Fibroblast of mammary gland (primary cell): ENCODE results near the gene ILK.
A peak's percentile ranks its signal among the peaks of the same experiment; 100 is the strongest.

ENCODE experiments used
- DNase-seq: peaks from one replicate; pipeline ENCODE4 v3.0.0-alpha.2; 2010; ENCODE audit warnings: low read depth
- H3K4me3 ChIP-seq: 2 replicates; pipeline ENCODE4 v1.5.1; 2011; ENCODE audit warnings: low read depth, mild to moderate bottlenecking, low read length, moderate library complexity; ENCODE audit not compliant: control insufficient read depth
- TF ChIP-seq, protein P1 (sequence below): conservative IDR thresholded peaks from 2 replicates; pipeline ENCODE4 v1.5.1; 2011; ENCODE audit warnings: low read depth, low read length, inconsistent platforms; ENCODE audit not compliant: control insufficient read depth, insufficient read depth

Gene ILK

DNA sequence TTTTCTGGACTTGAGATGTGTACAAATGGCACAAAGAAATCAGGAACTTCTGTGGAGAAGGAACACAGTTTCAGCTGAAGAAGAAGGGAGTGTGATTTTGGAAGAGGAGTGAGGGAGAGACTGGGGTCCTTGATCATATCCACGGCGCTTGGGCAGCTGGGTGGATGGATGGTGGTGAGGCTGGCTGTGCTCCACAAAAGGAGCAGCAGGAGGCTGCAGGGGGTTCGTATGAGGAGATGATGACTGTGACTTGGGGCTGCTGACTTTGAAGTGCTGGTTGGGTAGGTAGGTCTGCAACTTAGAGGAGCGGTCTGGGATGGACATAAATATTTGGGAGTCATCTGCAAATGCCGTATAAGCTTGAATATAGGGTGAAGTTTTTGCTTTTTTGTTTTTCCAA is 53.4 kb downstream of the ILK start:
- no peak for DNase-seq
- TF ChIP-seq, protein P1, sequence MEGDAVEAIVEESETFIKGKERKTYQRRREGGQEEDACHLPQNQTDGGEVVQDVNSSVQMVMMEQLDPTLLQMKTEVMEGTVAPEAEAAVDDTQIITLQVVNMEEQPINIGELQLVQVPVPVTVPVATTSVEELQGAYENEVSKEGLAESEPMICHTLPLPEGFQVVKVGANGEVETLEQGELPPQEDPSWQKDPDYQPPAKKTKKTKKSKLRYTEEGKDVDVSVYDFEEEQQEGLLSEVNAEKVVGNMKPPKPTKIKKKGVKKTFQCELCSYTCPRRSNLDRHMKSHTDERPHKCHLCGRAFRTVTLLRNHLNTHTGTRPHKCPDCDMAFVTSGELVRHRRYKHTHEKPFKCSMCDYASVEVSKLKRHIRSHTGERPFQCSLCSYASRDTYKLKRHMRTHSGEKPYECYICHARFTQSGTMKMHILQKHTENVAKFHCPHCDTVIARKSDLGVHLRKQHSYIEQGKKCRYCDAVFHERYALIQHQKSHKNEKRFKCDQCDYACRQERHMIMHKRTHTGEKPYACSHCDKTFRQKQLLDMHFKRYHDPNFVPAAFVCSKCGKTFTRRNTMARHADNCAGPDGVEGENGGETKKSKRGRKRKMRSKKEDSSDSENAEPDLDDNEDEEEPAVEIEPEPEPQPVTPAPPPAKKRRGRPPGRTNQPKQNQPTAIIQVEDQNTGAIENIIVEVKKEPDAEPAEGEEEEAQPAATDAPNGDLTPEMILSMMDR = no peak

DNA sequence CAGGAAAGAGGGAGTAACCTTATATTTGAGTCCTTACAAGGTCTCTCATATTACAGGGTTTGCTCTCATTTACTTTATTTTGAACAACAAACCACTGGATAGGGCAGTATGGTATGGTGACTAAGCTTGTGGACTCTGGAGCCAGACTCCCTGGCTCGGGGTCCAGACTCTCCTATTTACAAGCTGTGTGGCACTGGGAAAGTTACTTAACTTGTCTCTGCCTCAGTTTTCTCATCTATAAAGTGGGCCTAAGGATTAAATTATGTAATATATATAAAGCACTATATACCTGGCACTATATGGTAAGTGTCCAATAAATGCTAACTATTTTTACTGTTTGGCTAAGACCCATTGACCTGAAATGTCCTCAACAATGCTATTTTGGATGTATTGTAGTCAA is 53.8 kb downstream of the ILK start:
- no peak overlapping the region for H3K4me3 ChIP-seq
- TF ChIP-seq, protein P1 = no peak
- DNase-seq = peak; percentile 36

More for the DNA sequence above, 53.4 kb downstream of the ILK start:
- no peak overlapping the region for H3K4me3 ChIP-seq

DNA sequence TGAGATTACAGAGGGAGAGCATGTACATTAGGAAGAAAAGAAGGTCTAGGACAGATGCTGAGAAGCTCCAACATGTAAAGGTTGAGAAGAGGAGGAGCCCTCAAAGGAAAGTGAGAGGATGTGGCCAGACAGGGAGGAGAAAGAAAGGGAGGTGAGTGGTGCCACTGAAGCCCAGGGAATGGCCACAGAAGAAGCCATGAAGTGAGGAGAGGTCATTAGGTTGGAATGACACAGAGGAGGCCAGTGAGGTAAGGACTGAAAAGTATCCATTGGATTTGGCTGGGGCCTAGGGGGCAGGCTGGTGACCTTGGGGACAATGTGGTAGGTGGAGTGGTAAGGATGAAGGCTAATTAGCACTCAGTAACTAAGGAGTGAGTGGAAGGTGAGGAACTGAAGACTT is 55.1 kb downstream of the ILK start:
- DNase-seq = no peak
- TF ChIP-seq, protein P1 = no peak
- H3K4me3 ChIP-seq = no peak overlapping the region
